Medulla oblongata (tissue), 1 donor: ENCODE results near the gene TDRD3.
"Not testable (repeated sequence)": the region's sequence is repeated elsewhere in the genome, so short reads cannot be mapped to it uniquely, and the experiment has no call there.

Source experiments
- DNase-seq: peaks from one replicate; pipeline ENCODE4 v3.0.0-alpha.2; 2015; ENCODE audit errors: extremely low spot score

TDRD3 gene

DNA sequence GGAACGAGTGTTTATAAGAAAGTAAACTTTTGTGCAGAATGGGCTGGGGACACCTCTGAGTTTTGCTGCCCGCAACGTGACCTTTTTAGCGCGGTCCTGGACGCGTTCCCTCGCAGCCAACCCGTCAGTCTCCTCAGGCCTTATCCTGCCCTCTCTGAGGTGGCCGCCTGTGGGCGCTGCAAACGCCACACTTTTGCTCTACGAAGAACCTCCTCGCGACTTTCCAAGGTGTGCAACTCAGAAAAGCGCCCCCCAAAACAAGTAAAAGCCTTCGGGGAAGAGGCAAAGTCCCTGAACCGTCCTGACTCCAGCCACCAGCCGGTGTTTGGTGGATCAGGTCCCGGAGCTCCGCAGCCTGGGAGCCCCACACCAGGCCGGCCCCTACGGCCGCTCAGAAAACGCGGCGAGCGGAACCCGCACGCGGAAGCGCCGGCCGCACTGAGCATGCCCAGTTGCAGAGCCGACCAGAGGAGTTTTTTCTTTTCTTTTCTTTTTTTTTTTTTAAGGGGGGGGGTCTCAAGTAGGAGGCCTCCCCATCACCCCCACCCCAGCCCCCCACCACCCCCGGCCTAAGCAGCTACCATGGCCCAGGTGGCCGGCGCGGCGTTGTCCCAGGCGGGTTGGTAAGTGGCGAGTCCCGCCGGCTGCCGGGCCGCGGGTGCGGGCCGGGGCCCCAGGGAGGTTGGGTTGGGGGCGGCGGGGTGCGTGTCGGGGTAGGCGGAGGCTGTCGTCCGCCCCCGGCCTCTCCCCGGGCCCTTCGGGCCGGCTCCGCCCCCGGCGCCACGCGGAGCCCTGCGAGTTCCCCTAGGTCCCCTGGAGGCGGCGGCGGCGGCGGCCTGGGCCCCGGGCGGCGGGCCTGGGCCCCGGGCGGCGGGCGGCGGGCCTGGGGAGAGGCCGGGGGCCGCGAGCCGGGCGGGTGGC lies at the start of gene TDRD3:
Gene TDRD3 (plus strand): TSS at position 438 of the 921 bp plus-strand sequence. CDS start 145 bp downstream, at position 583.
- DNase-seq = peak; percentile 93

GRCh38 chr13:60347690-60348089 lies 49.3 kb upstream of the TDRD3 start:
- DNase-seq = no peak

DNA sequence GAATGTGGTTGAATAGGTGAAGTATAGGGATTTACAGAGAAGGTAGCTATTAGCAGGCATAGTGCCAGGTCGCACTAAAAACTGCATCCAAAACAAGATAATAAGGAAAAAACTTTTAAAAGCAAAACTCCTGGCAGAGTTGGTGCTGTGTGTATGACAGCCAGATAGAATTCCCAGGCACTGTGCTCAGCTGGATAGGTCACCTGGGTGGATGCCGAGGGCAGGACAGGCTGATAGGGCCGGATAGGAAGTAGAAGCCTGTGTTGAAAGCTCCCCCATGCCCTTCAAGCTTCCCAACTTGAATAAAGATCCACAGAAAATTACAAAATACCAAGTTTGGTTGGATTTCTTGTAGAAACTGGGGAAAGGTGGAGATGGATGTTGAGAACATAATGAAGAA lies 48.9 kb upstream of the TDRD3 start:
- no peak for DNase-seq

- DNase-seq = no peak
Measured at GRCh38 chr13:60351326-60351725, 45.7 kb upstream of the TDRD3 start.

DNA sequence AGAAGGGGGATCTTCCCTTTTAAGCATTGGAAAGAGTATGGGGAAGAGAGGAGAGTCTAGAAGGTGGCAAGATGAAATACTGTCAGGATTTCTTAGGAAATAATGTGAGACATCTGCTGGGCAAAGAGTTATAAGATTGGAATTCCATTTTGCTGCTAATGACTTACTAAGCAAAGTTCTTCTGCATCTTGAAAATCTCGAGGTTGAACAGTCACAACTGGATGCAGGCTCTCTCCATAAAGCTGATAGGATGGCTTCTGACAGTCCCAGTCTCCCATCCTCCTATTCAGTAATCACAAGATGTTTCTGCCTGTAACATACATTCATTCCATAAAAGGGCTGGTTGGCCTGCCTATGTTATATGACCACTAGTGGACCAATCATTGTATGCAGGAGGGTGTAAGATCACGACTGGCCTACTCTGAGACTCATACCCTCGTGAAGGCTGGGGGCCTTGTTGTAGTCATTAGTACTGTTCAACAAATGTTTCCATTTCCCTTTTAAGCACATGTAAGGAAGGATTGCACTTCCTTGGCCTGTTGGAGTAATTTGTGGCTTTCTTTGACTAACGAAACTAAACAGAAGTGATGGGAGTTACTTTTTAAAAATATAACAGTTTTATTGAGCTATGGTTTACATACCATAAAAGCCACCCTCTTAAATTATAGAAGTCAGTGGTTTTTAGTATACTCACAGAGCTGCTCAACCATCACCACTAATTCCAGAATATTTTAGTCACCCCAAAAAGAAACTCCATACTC lies 45.0 kb upstream of the TDRD3 start:
- no peak for DNase-seq

DNA sequence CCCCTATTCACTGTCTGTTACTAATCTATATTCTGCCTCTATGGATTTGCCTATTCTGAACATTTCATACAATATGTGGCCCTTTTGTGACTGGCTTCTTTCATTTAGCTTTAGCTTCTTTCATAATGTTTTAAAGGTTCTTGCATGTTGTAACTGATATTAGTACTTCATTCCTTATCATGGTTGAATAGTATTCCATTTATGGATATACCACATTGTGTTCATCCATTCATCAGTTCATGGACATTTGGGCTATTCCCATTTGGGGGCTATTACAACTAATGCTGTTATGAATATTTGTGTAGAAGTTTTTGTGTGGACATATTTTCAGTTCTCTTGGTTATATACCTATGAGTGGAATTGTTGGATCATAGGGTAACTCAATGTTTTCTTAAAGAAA lies 44.4 kb upstream of the TDRD3 start:
- no peak for DNase-seq

GRCh38 chr13:60355056-60355455 lies 42.0 kb upstream of the TDRD3 start:
- DNase-seq = no peak

- DNase-seq = no peak
Measured at GRCh38 chr13:60356970-60357369, 40.0 kb upstream of the TDRD3 start.

DNA sequence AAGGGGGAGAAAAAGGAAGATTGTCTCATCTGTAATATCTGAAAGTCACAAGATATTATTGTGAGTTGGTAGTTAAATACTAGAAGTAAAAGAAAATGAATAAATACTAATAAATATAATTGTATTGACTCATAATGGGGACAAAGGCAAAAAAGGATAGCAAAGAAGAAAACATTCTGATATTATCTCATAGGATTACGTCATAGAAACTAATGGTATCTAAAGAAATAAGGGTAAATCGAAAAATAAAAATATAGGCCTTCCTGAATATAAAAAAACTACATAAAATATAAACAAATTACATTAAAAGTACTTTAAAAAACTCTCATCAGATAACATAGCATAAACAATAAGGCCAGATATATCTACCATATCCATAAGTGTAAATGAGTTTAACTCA lies 38.6 kb upstream of the TDRD3 start:
- no peak for DNase-seq

DNA sequence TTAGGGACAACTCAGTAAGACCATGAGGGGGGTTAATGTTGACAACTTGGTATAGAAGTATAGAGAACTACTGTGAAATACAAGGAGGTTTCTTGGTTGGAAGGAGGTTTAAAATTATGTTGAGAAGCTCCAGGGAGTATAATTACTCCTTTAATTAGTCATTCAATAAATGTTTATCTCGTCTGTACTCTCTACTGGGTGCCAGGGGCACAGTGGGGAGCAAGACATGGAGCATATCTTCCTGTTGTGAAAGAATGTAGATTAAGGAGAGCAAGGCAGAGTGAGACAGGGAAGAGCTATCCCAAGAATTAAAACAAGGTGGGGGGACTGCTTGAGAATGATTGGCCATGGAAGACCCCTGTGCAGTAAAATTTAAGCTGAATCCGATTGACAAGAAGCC lies 33.7 kb upstream of the TDRD3 start:
- DNase-seq = no peak

- no peak for DNase-seq
Measured at GRCh38 chr13:60369242-60369641, 27.8 kb upstream of the TDRD3 start.

DNA sequence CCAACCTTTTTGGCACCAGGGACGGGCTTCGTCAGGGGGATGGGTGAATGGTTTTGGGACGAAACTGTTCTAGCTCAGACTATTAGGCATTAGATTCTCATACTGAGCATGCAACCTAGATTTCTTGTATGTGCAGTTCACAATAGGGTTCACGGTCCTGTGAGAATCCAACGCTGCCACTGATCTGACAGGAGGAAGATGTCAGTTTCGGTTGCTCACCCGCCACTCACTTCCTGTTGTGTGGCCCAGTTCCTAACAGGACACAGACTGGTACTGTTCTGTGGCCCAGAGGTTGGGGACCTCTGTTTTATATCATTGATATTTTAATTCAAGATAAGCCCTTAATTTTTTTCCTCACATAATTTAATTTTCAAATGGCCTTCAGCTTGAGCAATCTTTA lies 26.7 kb upstream of the TDRD3 start:
- no peak for DNase-seq

DNA sequence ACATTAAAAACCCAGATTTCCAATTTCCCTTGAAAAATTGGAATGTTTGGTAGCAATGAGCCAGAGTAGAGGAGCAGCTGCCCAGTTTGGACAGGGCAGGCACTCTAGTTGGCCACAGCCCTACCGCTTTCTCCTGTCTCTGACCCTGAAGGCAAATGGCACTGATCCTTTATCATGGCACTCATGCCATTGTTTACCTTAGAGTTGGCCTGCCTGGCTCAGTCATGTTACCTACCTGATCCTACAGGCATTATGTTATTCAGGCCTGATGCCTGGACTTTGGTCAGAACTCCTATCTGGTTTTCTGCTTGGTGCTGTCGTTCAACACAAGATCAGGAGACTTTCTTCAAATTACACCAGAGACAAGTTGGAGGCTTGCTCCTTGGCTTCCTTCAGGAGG lies 24.9 kb upstream of the TDRD3 start:
- no peak for DNase-seq

GRCh38 chr13:60379282-60379681 lies 17.7 kb upstream of the TDRD3 start:
- DNase-seq = not testable (repeated sequence)

DNA sequence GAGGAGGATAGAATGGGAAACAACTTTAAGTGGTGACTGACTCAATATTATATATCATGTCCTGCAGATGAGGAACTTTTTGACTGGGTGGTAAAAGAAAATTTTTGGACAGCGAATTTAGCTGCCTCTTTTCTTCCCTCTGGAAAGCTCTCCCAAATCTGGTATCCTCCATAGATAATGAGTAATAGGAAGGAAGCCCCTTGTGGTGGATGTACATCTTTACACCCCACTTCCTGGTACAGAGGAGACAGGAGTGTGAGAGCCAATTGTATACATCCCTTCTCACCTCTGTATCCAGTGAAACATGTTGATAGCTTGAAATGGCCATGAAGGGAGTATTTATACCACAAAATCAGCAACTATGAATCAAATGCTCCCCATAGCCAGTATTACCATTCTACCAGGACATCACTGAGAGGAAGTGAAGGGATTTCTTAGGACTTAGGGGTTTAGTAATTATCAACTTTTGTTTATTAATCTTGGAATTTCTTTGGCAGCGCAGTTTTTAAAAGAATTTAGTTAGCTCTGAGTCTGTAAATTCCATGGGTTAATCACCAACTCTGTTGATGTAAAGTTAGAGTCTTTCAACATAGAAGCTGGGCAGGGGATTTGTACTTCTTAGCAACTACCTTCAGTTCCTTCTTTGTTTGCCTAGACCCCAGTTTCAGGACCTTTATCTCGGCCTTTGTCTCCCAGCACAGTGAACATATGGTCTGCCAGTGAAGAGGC lies 17.0 kb upstream of the TDRD3 start:
- DNase-seq = no peak

DNA sequence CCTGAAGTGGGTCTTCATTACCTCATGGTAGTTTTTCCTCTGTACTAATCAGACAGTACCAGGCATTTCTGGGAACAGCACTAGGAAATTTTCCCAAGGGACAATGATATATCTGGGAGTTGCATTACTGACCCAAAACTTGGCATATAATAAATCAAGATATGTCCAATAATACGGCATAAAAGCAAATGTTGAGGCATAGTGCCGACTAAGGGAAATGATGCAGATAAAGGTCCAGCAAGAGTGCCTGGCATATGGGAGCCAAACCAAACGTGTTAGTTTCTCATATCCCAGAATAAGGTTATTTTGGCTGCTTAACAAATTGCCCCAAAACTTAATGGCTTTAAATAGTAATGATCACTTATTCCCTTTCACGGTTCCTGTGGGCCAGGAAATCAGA lies 12.1 kb upstream of the TDRD3 start:
- DNase-seq = no peak

DNA sequence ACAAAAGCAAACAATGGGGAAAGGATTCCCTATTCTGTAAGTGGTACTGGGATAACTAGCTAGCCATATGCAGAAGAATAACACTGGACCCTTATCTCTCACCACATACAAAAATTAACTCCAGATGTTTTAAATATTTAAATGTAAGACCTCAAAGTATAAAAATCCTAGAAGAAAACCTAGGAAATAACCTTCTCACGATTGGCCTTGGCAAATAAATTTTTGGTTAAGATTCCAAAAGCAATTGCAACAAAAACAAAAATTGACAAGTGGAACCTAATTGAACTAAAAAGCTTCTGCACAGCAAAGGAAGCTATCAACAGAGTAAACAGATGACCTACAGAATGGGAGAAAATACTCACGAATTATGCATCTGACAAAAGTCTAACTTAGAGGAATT lies 10.8 kb upstream of the TDRD3 start:
- no peak for DNase-seq

DNA sequence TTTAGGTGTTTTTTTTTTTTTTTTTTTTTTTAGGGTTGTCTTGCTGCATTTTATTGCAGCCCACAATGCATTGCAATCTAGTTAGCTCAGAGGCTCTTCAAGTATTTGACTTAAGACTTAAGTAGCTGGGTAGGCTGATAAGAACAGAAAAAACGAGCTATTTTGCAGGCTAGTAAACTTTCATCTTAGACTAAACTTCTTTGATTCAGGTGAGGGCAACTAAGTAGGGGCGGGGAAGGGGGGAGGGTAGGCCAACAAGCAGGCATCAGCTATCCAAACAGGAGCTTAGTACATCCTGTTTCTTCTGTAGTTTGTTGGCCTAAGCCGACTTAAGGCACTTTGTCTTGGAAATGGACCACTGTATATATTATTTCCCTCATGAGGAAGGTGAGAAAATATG lies 4.9 kb upstream of the TDRD3 start:
- no peak for DNase-seq

- DNase-seq = peak; percentile 97
Measured at GRCh38 chr13:60395971-60396782, 843 bp upstream of the TDRD3 start.

DNA sequence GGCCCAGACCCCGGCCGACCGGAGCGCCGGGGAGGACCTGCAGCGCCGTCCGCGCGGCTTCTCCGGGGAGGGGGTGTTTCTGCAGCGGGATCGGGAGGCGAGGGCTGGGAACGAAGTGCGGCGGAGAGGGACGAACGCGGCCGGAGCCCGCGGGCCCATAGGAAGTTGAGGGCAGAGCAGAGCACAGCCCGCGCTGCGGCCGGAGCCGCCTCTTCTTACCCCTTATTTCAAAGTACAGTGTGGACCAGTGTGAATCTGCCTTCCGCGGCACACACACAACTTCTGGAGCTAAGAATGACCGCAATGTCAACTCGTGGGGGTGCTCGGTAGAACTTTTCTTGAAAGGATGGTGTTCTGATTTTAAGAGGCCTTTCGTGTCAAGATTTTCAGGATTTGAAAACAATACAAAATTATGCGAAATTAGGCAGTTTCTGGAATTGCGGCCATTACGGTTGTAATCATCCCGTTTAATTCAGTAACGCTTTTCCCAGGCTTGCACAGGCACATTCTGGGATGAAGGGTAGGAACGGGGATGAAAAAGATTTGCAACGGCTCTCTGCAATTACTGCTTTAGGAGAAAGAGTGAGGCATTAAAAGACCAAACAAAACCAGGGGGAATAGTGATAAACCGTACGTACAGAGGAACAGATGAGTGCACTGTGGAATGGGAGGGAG lies 821 bp downstream of the TDRD3 start:
- DNase-seq = peak; percentile 56

- DNase-seq = no peak
Measured at GRCh38 chr13:60398379-60398891, 1.4 kb downstream of the TDRD3 start.
